BJ (cell line): Measurements from ENCODE around the gene LRRC72. TPM values are rescaled to one million over a fixed set of nuclear protein-coding genes. Genes with fewer than 3 reads are reported as not detected.

Source experiments
- CTCF ChIA-PET: fragments of 350-600 bp; formaldehyde crosslinking; extraction: SDS; loops from one replicate; lab custom pipeline; 2021; ENCODE audit warnings: antibody characterized with exemption, inconsistent platforms; lab: Yijun Ruan, JAX
- POLR2A ChIA-PET: fragments of 300-600 bp; sonication (Branson Sonifier 250); formaldehyde crosslinking; extraction: SDS; loops from one replicate; lab custom pipeline; 2021; ENCODE audit warnings: antibody characterized with exemption; lab: Charles Lee
- DNase-seq: peaks from one replicate; pipeline ENCODE4 v3.0.0-alpha.2; 2011; ENCODE audit warnings: low read depth
- H3K27me3 ChIP-seq: 2 replicates; pipeline ENCODE4 v1.6.0; 2011; ENCODE audit warnings: low read length; ENCODE audit not compliant: control insufficient read depth, insufficient read depth
- H3K36me3 ChIP-seq: 2 replicates; pipeline ENCODE4 v1.5.1; 2011; ENCODE audit warnings: low read length; ENCODE audit not compliant: control insufficient read depth, insufficient read depth
- H3K4me3 ChIP-seq: 2 replicates; pipeline ENCODE4 v1.5.1; 2011; ENCODE audit warnings: low read depth, mild to moderate bottlenecking, control low read depth, low read length
- polyA plus RNA-seq: library from polyadenylated mRNA; depleted of rRNA; stranded (reverse); fragments of >200 nt; gene quantifications from 2 replicates; pipeline ENCODE4 v1.2.3, GENCODE V29; 2011
- TF ChIP-seq, protein P1 (sequence below): IDR thresholded peaks from 2 replicates; pipeline ENCODE4 v1.5.1; 2011; ENCODE audit warnings: low read depth, mild to moderate bottlenecking, control low read depth, inconsistent platforms, low read length, moderate library complexity; ENCODE audit not compliant: insufficient read depth

The LRRC72 gene
- polyA plus RNA-seq, 1 experiment: not detected

DNA sequence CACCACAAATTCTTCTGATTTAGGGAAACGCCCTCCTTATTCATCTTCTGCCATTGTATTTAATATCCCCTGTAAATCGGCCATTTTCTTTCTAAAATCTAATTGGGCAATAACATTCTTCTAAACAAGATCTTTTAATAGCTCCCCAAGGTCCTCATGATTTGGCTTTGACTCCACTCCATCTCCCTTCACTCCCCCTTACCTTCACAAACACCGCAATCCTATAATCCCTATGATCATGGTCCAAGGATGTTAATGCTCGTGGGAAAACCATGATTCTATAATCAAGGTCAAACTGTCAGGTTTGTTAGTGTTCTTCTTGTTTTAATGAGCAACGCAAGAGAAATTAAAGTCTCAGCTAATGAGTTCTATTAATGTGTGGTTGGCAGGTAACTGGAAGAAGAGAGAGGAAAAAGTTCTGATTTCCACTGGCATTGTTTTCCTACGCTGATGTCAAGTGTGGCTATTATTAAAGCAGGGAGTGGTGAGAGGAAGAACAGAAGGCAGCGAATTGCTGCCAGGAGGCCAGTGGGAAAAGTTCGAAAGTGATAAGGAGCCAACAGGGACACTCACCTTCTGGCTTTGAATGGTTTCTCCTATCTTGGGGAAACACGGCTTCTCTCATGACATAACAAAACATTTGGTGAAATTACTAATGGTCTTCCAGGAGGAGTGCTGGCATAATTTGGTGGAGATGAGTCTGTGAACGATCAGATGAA, 28.1 kb downstream of the LRRC72 start:
- TF ChIP-seq, protein P1, sequence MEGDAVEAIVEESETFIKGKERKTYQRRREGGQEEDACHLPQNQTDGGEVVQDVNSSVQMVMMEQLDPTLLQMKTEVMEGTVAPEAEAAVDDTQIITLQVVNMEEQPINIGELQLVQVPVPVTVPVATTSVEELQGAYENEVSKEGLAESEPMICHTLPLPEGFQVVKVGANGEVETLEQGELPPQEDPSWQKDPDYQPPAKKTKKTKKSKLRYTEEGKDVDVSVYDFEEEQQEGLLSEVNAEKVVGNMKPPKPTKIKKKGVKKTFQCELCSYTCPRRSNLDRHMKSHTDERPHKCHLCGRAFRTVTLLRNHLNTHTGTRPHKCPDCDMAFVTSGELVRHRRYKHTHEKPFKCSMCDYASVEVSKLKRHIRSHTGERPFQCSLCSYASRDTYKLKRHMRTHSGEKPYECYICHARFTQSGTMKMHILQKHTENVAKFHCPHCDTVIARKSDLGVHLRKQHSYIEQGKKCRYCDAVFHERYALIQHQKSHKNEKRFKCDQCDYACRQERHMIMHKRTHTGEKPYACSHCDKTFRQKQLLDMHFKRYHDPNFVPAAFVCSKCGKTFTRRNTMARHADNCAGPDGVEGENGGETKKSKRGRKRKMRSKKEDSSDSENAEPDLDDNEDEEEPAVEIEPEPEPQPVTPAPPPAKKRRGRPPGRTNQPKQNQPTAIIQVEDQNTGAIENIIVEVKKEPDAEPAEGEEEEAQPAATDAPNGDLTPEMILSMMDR: no peak
- POLR2A ChIA-PET: no interaction called here
- CTCF ChIA-PET: interaction anchor here (1.5 to 4.1 kb wide), 3 partner anchors 10 to 476 kb away, joined by 3 to 19 read pairs (median 4); no protein-coding TSS in a partner anchor

DNA sequence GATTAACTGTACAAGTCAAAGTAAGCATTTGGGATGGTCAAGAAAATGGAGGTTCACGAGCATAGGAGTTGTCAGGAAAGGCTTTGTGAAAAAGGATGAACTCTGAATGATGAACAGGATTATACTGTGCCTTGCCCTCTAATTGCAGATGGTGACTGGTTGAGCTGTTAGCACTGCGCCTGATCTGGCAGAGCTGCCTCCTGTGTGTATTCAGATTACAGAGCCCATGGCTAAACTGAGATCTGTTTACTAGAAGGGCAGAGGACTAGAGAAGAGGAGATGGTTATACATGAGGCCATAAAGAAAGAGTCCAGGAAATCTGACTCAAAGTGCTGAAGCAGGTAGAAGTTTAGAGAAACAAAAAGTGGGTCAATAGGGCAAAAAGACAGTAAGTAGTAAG, 29.7 kb downstream of the LRRC72 start:
- no peak for DNase-seq
- no peaks in the 10 kb centered on the region for H3K36me3 ChIP-seq
- TF ChIP-seq, protein P1: no peak
- ChIA-PET POLR2A (no interaction called here), CTCF (interaction anchor here (1.0 kb wide), 1 partner anchor 8 kb away, joined by 3 read pairs; no protein-coding TSS in a partner anchor)
- H3K27me3 ChIP-seq: no peaks in the 10 kb centered on the region
- H3K4me3 ChIP-seq: no peak overlapping the region

More for the DNA sequence above, 28.1 kb downstream of the LRRC72 start:
- Histone ChIP-seq H3K36me3 (no peaks in the 10 kb centered on the region), H3K4me3 (no peak overlapping the region), H3K27me3 (no peaks in the 10 kb centered on the region)
- no peak for DNase-seq

GRCh38 chr7:16558761-16559302, 32.2 kb downstream of the LRRC72 start:
- Histone ChIP-seq H3K4me3 (no peak overlapping the region), H3K36me3 (no peaks in the 10 kb centered on the region), H3K27me3 (no peaks in the 10 kb centered on the region)
- TF ChIP-seq, protein P1: no peak
- no peak for DNase-seq
- ChIA-PET CTCF (interaction anchor here (0.6 kb wide), 1 partner anchor 169 kb away, joined by 3 read pairs; no protein-coding TSS in a partner anchor), POLR2A (no interaction called here)

- H3K4me3 ChIP-seq: no peak overlapping the region
- H3K36me3 ChIP-seq: no peaks in the 10 kb centered on the region
- TF ChIP-seq, protein P1: no peak
- H3K27me3 ChIP-seq: no peaks in the 10 kb centered on the region
- DNase-seq: no peak
- CTCF ChIA-PET: interaction anchor here (1.3 kb wide), 1 partner anchor 444 kb away, joined by 3 read pairs; no protein-coding TSS in a partner anchor
- POLR2A ChIA-PET: no interaction called here
These were observed 33.0 kb downstream of the LRRC72 start for GRCh38 chr7:16559497-16560179.

DNA sequence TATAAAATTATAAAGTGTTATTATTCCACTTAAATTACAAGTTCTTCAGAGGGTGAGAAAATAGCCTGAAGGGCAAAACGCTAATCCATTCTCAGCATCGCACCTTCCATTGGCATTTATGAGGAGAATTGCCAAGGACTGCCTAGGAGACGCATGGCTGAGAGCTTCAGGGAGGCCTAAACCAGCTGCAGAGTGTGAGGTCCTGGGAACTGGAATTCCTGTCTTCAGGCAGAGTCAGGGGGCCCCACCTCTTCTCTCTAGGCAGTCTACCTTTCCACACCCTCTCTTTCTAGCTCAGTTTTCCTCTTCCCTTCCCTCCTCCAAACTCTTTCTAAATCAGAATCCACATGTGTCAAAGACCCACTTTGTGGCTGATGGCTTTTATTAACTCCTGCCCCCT, 35.3 kb downstream of the LRRC72 start:
- no peak for DNase-seq
- no peaks in the 10 kb centered on the region for H3K27me3 ChIP-seq
- TF ChIP-seq, protein P1: no peak
- no peaks in the 10 kb centered on the region for H3K36me3 ChIP-seq
- CTCF ChIA-PET: interaction anchor here (0.6 to 1.0 kb wide), 4 partner anchors 10 to 484 kb away, joined by 3 read pairs; no protein-coding TSS in a partner anchor
- POLR2A ChIA-PET: no interaction called here
- H3K4me3 ChIP-seq: no peak overlapping the region
